Fibroblast of skin of right quadriceps (primary cell): ENCODE results near the gene MLF2.

Source experiments
- DNase-seq: peaks from one replicate; pipeline ENCODE4 v3.0.0-alpha.2; 2013

Gene MLF2, protein sequence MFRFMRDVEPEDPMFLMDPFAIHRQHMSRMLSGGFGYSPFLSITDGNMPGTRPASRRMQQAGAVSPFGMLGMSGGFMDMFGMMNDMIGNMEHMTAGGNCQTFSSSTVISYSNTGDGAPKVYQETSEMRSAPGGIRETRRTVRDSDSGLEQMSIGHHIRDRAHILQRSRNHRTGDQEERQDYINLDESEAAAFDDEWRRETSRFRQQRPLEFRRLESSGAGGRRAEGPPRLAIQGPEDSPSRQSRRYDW

DNA sequence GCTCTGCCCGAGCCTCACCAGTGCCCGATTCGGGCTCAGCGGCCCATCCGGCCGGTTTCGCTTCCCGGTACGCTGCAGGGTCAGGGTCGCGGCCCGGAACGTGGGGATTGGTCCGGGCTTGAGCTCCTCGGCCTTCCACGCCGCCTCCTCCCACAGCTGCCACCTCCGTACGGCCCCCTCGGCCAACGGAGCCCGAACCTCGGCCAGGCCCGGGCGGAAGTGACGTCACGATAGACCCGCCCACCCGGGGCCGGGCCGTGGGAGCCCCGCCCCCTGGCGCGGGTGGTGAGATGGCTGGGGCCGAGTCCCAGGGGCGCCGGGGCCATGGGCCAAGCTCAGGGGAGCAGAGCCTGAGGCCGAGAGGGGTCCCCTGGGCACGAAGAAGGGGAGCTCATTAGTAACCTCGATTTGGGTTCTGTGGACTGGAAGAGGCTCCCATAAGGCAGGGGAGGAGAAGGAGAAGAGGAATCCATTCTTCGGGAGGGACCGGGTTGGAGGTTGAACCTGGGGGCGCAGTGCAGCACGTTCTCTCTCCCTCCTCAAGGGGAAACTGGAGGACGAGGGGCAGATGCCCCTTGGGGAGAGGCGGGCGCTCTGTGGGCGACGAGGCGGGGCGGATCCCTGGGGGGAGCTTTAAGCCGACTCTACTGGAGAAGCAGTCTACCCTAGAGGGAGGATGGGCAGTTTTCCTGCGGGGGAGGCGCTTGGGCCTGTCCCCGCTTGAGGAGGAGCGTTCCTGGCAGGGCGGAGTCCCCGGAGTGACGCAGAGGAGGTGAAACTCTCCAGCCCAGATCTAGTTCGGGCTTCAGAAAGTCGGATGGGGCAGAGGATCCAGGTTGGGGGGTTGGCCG is at the start of gene MLF2:
TSS of gene MLF2 (minus strand) at position 221 of the 851 bp plus-strand sequence. CDS start 807 bp downstream, outside the sequence.
- peak; percentile 99 for DNase-seq

GRCh38 chr12:6799147-6799546 is 46.2 kb upstream of the MLF2 start:
- no peak for DNase-seq

DNA sequence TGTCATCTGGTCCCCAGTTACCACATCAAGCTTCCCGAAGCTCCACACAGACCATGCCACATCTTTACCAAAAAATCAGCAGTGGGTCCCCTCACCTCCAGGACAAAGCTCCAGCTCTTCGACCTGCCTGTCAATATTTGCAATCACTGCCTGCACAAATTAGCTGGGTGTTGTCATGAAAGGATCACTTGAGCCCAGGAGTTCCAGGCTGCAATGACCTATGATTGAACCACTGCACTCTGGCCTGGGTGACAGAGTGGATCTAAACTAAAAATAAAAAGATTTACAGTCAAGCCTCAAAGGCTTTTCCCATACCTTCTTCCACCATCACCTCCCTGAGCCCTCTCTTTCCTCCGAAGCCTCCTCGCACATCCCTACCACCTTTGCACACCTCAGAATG is 43.6 kb upstream of the MLF2 start:
- DNase-seq, result no peak

- no peak for DNase-seq
These were observed 42.1 kb upstream of the MLF2 start for GRCh38 chr12:6795088-6795487.

DNA sequence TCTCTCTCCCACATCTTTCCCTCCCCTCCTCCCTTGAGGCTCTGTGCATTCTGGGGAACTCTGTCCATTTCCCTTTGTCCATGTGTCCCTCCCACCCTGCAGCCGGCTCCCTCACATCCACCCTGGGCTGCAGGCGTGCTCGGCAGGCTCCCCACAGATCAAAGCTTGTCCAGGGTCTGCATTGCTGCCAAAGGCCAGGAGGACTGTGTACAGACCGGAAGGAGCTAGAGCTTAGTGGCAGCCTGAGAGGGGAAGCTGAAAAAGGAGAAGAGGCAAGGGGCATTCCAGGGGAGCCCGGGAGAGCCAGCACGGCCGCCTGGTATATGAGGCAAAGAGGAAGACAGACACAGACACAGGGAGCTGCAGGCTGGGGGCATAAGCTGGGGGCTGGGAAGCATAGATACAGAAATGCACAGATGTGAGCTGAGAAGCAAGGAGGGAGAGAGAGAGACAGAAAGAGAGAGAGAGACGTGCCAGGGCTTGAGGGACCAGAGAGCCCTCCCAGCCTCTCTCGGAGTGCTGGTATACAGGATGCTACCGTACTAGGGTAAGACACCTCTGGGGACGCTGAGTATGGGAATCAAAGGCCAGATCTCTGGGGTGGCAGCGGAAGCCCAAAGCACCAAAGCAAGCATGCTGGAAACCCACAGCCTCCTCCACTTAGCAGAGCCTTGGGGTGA is 39.7 kb upstream of the MLF2 start:
- DNase-seq, result no peak

DNA sequence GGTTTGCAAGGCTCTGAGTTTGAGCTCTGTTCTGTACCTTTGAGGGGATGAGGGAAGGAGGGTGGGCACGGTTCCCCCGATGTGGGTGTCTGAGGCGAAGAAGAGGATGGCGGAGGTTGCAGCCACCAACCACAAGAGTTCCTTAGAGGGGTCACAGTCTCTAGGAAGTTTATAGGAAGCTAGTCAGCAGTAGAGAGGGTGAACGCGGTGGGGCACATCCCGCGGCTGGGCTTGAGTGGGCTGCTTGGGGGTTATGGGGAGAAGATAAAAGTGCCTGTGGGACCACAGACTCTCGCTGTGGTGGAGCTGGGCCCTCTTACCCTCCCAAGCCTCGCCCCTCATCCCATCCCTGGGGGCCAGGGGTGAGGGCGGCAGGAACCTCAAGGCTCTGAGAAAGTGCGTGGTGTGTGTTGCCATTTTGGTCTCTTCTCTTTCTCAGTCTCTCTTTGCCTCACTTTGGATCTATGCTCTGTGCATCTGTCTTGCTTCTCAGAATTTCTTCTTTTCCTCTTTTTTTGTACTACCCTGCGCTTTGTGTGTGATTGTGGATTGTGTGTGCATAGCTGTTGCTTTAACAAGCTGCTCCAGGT is 39.1 kb upstream of the MLF2 start:
- no peak for DNase-seq

- no peak for DNase-seq
These were observed 37.7 kb upstream of the MLF2 start for GRCh38 chr12:6790496-6791150.

DNA sequence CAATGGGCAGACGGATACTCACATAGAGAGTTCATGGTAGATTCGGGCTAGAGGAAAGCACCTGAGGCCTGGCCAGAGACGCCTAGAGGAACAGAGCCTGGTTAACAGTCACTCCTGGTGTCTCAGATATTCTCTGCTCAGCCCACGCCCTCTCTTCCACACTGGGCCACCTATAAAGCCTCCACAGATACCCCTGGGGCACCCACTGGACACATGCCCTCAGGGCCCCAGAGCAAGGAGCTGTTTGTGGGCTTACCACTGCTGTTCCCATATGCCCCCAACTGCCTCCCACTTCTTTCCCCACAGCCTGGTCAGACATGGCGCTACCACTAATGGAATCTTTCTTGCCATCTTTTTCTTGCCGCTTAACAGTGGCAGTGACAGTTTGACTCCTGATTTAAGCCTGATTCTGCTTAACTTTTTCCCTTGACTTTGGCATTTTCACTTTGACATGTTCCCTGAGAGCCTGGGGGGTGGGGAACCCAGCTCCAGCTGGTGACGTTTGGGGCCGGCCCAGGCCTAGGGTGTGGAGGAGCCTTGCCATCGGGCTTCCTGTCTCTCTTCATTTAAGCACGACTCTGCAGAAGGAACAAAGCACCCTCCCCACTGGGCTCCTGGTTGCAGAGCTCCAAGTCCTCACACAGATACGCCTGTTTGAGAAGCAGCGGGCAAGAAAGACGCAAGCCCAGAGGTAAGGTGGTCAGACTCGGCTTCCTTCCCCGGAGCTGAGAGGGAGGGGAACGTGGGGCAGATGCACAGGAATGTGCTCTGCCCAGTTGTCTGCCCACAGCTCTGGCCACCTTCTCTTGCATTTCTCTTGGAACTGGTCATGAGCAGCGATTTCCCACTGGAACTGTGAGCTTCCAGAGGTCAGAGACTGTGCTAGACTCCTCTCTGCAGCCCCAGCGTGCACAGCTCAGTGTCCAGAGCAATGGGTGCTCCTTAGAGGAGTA is 36.3 kb upstream of the MLF2 start, which contains the start of gene CD4:
TSS of gene CD4 (plus strand) at position 557 of the 953 bp plus-strand sequence. CDS start 10,611 bp downstream, outside the sequence.
- DNase-seq, result no peak

GRCh38 chr12:6787309-6787708 is 34.4 kb upstream of the MLF2 start:
- DNase-seq, result no peak

GRCh38 chr12:6786416-6787094 is 33.6 kb upstream of the MLF2 start:
- no peak for DNase-seq

- no peak for DNase-seq
These were observed 31.8 kb upstream of the MLF2 start for GRCh38 chr12:6784761-6785160.

DNA sequence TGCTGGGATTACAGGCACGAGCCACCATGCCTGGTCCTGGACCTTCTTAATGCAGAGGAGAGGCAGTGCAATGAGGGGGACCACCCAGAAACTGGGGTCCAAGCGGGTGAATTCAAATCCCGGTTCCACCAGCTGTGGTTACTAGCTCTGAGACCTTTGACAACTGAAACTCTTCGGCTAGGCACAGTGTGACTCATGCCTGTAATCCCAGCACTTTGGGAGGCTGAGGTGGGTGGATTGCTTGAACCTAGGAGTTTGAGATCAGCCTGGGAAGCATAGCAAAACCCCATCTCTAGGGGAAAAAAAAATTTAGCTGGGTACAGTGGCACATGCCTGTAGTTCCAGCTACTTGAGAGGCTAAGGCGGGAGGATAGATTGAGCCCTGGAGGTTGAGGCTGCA is 31.4 kb upstream of the MLF2 start:
- DNase-seq, result no peak

DNA sequence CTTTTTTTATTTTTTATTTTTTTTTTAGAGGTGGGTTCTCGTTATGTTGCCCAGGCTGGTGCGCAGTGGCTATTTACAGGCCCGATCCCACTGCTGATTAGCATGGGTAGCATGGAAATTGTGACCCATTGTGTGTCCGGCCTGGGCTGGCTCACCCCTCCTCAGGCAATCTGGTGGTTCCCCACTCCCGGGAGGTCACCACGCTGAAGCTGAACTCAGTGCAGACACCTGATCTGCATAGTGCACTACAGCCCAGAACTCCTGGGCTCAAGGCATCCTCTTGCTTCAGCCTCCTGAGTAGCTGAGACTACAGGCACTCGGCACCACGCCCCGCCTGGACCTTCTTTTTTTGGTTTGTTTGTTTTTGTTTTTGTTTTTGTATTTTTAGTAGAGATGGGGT is 30.9 kb upstream of the MLF2 start:
- DNase-seq, result no peak

DNA sequence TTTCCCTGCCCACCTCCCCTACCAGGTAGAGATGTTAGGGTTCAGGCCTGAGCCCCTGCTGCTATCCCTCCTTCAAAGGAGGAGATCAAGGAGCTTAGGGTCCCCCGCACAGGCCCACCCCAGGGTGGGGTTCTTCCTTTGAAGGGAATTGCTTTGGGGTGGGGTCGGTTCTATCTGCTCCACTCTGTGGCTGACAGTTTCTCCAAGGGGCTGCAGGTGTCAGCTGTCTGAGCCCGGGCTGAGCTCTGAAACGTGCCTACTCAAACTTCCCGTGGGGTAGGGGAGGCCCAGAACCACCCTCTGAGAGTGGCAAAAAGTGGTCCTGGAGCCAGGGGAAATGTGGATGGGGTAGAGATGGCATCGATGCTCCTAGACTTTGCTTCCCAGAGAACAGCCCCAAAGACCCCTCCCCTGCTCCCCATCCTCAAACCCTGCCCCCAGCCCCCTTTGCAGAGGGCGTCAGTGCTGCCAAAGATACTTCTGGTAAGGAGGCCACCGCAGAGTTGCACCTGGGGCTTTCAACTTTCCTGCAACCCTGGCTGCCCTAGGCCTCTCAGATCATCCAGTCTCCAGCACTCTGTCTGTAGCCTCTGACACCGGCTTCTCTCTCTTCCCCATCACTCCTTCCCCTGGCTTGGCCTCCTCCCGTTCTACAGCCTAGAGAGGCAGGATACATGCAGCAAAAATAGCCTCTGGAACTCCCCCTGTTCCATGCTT is 30.1 kb upstream of the MLF2 start:
- no peak for DNase-seq

GRCh38 chr12:6782119-6782518 is 29.2 kb upstream of the MLF2 start:
- no peak for DNase-seq

DNA sequence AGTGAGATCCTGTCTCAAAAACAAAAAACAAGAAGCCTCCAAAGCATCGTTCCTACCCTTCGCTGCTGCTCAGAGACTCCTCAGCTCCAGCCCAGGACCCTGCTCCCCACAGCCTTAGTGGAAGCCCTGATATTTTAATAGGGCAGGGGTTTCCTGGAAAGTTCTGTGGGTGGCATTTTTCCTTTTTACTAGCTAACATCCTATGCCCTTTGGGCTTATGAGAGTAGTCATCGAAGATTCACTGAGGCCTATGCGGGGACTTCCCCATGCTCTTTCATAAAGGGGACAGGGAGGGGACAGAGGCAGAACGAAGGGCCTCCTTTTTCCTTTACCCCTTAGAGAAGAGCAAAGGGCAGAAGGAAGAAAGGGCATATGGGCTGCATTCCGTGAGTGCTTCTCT is 27.6 kb upstream of the MLF2 start:
- DNase-seq, result no peak

DNA sequence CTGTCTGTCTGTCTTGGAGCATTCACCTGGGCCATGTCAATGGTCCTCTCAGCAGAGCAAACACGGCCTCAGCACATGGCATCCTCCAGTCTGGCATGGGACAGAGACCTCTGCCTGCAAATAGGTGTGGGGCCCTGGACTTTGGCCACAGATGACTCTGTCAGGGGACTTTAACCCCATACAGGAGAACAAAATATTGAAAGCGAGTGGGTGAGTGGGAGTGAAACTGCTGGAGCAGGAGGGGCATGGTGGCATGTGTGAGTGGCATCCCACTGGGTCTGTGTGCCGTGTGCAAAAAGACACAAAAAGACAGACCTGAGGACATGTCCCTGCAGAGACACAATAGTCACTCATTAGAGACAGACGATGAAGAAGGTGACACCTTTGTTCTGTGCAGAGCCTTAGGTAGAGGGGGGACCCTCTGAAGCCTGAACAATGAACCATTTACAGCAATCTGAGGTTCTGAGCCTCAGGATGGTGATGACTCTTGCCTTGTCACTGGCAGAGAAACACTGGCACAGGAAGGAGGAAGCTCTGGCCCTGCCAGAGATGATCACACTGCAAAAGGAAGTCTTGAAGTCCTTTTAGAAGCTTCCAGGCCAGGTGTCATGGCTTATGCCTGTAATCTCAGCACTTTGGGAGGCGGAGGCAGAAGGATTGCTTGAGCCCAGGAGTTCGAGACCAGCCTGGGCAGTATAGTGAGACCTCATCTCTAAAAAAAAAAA is 26.9 kb upstream of the MLF2 start:
- no peak for DNase-seq

- peak; percentile 91 for DNase-seq
These were observed 25.9 kb upstream of the MLF2 start for GRCh38 chr12:6778574-6779550.
